Activated T-helper 1 cell treated with Interleukin-2 at 50 U/mL for 16 hours (primary cell): Measurements from ENCODE around the gene GPR87.

Experiments
- DNase-seq: peaks from one replicate; pipeline ENCODE4 v3.0.0-alpha.2; 2020; ENCODE audit warnings: low read depth

The GPR87 gene

GRCh38 chr3:151316267-151316991 lies at the start of gene GPR87:
TSS of gene GPR87 (minus strand) at chr3:151316820. CDS start at chr3:151300100, 16,720 bp downstream.
- DNase-seq, result no peak

- no peak for DNase-seq
Measured at GRCh38 chr3:151362751-151363174, 46.1 kb upstream of the GPR87 start.

- DNase-seq, result no peak
Measured at GRCh38 chr3:151357463-151357850, 40.8 kb upstream of the GPR87 start.

GRCh38 chr3:151356794-151357462 lies 40.3 kb upstream of the GPR87 start:
- DNase-seq, result no peak

GRCh38 chr3:151351648-151352047 lies 35.0 kb upstream of the GPR87 start:
- no peak for DNase-seq

- no peak for DNase-seq
Measured at GRCh38 chr3:151351219-151351618, 34.6 kb upstream of the GPR87 start.

GRCh38 chr3:151350656-151351055 lies 34.0 kb upstream of the GPR87 start:
- no peak for DNase-seq

- no peak for DNase-seq
Measured at GRCh38 chr3:151347432-151347831, 30.8 kb upstream of the GPR87 start.

GRCh38 chr3:151346292-151346691 lies 29.7 kb upstream of the GPR87 start:
- DNase-seq, result no peak

GRCh38 chr3:151345859-151346258 lies 29.2 kb upstream of the GPR87 start:
- DNase-seq, result no peak

GRCh38 chr3:151331696-151332095 lies 15.1 kb upstream of the GPR87 start:
- DNase-seq, result no peak

GRCh38 chr3:151330899-151331298 lies 14.3 kb upstream of the GPR87 start:
- no peak for DNase-seq

GRCh38 chr3:151330379-151330778 lies 13.8 kb upstream of the GPR87 start:
- DNase-seq, result no peak

- no peak for DNase-seq
Measured at GRCh38 chr3:151329363-151329762, 12.7 kb upstream of the GPR87 start, which contains the start of gene P2RY13. TSS of gene P2RY13 (minus strand) at chr3:151329549. CDS start at chr3:151329528, 21 bp downstream.

GRCh38 chr3:151328298-151328995 lies 11.8 kb upstream of the GPR87 start:
- no peak for DNase-seq

- DNase-seq, result no peak
Measured at GRCh38 chr3:151327571-151328198, 11.1 kb upstream of the GPR87 start.

GRCh38 chr3:151322511-151322910 lies 5.9 kb upstream of the GPR87 start:
- DNase-seq, result no peak

GRCh38 chr3:151321526-151321925 lies 4.9 kb upstream of the GPR87 start:
- DNase-seq, result no peak

GRCh38 chr3:151320131-151320530 lies 3.5 kb upstream of the GPR87 start:
- no peak for DNase-seq

- DNase-seq, result no peak
Measured at GRCh38 chr3:151319628-151320027, 3.0 kb upstream of the GPR87 start.

- no peak for DNase-seq
Measured at GRCh38 chr3:151318991-151319390, 2.4 kb upstream of the GPR87 start.

- no peak for DNase-seq
Measured at GRCh38 chr3:151318313-151318712, 1.7 kb upstream of the GPR87 start.
